Uterus (tissue), 2 donors: ENCODE measurements around the gene TMEM191C.
"Not testable (repeated sequence)": the region's sequence is repeated elsewhere in the genome, so short reads cannot be mapped to it uniquely, and the experiment has no call there.

Source experiments
- CTCF ChIP-seq, 4 experiments: fragments of 200-600 bp in 2 of 4; fragments of 450-650 bp in 2 of 4; sonication (generic) in 2 of 4; IDR thresholded peaks; one replicate each; pipeline ENCODE4 v1.5.1; 2016 to 2019; ENCODE audit warnings: antibody characterized with exemption in 4 of 4, mild to moderate bottlenecking in 2 of 4, moderate library complexity in 1 of 4
- POLR2A ChIP-seq, 2 donors: fragments of 450-650 bp; IDR thresholded peaks; one replicate each; pipeline ENCODE4 v1.6.1; 2016; ENCODE audit warnings: antibody characterized with exemption in 2 of 2, mild to moderate bottlenecking in 1 of 2, moderate library complexity in 1 of 2

- not testable (repeated sequence) for TF ChIP-seq CTCF, POLR2A (IDR thresholded peaks at IDR 0.05)
These were observed 2.2 kb downstream of the TMEM191C start for GRCh38 chr22:21469097-21469994.
